Astrocyte of the cerebellum (primary cell): ENCODE data around the gene DENND5B.

Experiments
- DNase-seq: peaks from one replicate; pipeline ENCODE4 v3.0.0-alpha.2; 2011; ENCODE audit warnings: low read depth
- H3K4me3 ChIP-seq: 2 replicates; pipeline ENCODE4 v1.5.1; 2011; ENCODE audit warnings: mild to moderate bottlenecking, low read depth, low read length, moderate library complexity
- CTCF ChIP-seq: IDR thresholded peaks from 2 replicates; pipeline ENCODE4 v1.5.1; 2012; ENCODE audit warnings: low read length, low read depth, moderate library complexity, mild to moderate bottlenecking; ENCODE audit errors: missing control alignments
- in situ Hi-C: cut with HindIII; loops from 2 replicates; pipeline ENCODE4 v1.10.0; 2017; ENCODE audit warnings: low sequenced_read_pairs

The DENND5B gene

GRCh38 chr12:31474751-31475150 is 116.2 kb downstream of the DENND5B start:
- no peak for TF ChIP-seq CTCF
- in situ Hi-C loops, result loop anchor here (25.0 kb wide), 1 partner anchor 113 kb away; the partner anchor contains the start of gene DENND5B
- no peak overlapping the region for H3K4me3 ChIP-seq
- DNase-seq, result no peak

DNA sequence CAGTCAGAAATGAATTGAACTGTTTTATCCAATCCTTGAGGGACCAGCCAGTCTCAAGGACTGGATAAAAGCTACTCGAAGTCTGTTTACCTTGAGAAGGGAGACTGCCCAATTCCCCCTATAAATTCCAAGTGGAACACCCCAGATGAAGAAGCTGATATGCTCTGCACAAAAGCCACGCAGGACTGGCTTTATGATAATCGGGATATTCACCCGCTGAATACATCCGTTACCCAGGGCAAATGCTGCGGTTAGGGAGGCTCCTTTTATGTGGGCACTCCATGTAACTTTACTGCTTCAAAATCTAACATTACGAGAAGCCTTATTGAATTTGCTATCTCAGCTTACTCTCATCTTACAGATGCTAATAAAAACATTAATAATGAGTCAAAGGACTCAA is 119.1 kb downstream of the DENND5B start:
- in situ Hi-C loops, result no loop called here
- DNase-seq, result no peak
- no peak for TF ChIP-seq CTCF
- no peak overlapping the region for H3K4me3 ChIP-seq

- DNase-seq, result no peak
- in situ Hi-C loops, result no loop called here
- TF ChIP-seq CTCF, result no peak
Observed at GRCh38 chr12:31471051-31471450, 119.9 kb downstream of the DENND5B start.

GRCh38 chr12:31470459-31470858 is 120.5 kb downstream of the DENND5B start:
- no peak for DNase-seq
- in situ Hi-C loops, result no loop called here
- no peak overlapping the region for H3K4me3 ChIP-seq
- no peak for TF ChIP-seq CTCF

More at GRCh38 chr12:31471051-31471450, 119.9 kb downstream of the DENND5B start:
- H3K4me3 ChIP-seq, result no peak overlapping the region

DNA sequence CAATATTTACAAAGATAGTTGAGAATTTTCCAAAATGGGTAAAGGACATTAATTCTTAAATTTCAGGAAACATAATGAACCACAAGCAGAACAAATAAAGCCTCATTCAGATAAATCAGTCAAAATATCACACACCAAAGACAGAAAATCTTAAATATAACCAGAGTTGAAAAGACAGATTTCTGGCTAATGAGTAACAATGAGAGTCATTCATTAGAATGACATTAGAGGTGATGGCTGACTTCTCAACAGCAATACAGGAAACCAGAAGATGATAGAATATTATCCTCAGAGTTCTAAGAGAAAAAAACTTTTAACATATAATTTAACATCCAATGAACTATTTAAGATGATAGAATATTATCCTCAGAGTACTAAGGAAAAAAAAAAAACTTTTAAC is 124.2 kb downstream of the DENND5B start:
- in situ Hi-C loops, result no loop called here
- no peak for TF ChIP-seq CTCF
- no peak overlapping the region for H3K4me3 ChIP-seq
- DNase-seq, result no peak

GRCh38 chr12:31465002-31465401 is 125.9 kb downstream of the DENND5B start:
- no peak overlapping the region for H3K4me3 ChIP-seq
- no peak for TF ChIP-seq CTCF
- in situ Hi-C loops, result no loop called here
- DNase-seq, result no peak

- in situ Hi-C loops, result no loop called here
- TF ChIP-seq CTCF, result no peak
- DNase-seq, result no peak
- no peak overlapping the region for H3K4me3 ChIP-seq
Observed at GRCh38 chr12:31460024-31460423, 130.9 kb downstream of the DENND5B start.
